Measurements from ENCODE around the gene BCL2.
"Not testable (repeated sequence)": the region's sequence is repeated elsewhere in the genome, so short reads cannot be mapped to it uniquely, and the experiment has no call there.

BCL2 gene

GRCh38 chr18:63319383-63320122, at the start of gene BCL2:
TSS of gene BCL2 (minus strand) at chr18:63319769.
- DNase-seq: peak; percentile 56

- no peak for DNase-seq
These were observed 49.0 kb upstream of the BCL2 start for GRCh38 chr18:63368611-63369010.

DNA sequence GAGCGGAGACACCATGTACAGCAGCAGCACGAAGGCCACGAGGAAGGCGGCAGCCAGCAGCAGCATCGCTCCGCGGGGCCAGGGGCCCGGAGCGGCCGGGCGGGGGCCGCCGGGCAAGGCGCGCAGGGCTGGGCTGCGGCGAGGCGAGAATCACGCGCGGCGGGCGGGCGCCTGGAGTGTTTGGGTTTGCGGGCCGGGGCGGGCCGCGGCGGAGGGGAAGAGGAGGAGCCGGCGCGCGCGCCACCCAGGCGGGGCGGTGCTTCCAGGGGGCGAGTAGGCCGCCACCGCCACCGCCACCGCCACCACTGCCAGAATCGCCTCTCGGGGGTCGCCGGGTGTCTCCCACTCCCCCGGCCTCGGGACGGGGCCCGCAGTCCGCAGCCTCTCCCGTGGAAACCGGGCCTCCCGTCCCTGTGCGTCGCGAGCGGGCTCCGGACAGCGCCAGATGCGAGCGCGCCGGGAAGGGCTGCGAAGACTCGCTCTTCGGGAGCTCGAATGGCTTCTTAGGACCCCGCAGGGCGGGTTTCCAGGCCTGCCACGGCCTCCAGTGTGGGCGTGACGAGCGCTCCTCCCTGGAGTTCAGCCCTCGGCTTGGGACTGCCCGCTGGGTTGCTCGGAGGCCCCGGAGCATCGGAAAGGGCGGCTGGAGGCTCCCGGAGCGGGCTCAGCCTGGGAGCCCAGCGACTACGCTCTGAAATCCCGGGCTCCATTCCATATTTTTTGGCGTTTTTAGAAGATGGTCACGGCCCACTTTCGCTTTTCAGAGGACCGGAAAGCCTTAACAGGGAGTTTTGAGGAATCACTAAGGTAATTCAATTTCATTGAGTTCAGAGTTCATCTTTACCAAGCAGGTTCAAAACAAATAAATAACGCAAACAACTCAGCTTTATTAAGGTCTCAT, 47.7 kb upstream of the BCL2 start, which contains the start of gene KDSR:
KDSR (minus strand) TSS at position 154 of the 901 bp plus-strand sequence; CDS start at position 66, 88 bp downstream.
- DNase-seq: peak; percentile 97

DNA sequence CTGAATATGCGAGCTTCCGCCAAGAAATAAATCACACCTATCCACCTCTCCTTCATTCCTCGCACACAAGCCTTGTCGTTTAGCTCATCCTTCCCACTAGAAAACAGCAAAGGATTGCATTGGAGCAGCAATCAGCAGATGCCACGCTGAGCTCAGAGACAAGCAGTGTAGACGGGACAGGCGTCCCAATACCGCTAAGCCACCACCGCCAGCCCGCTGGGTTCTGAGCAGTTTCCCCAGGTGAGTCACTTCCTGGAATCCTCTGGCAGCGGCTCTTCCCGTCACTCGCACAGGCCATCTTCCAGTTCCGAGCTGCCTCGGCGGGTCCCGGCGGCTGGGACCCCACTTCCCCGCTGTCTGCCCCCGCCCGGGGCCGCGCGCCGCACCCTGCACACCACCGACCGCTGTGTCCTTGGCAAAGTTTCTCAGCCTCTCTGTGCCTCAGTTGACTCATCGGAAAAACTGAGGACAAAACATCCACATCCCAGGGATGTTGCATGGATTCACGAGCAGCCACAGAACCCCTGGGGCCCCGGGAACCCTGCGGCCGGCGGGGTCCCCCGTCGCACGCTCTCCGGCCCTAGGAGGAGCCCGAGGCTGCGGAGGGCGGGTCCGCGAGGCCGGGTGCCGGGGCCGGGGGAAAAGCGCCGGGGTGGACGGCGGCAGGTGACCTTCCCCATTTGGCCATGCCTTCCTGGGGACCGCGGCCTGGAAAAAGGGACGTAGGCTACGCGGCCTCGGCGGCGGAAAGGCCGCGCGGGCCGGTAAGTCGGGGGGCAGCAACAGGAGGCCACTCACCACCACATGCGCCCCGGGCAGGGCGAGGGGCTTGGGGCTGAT, 46.9 kb upstream of the BCL2 start:
- DNase-seq: no peak

GRCh38 chr18:63365876-63366212, 46.3 kb upstream of the BCL2 start:
- DNase-seq: no peak

DNA sequence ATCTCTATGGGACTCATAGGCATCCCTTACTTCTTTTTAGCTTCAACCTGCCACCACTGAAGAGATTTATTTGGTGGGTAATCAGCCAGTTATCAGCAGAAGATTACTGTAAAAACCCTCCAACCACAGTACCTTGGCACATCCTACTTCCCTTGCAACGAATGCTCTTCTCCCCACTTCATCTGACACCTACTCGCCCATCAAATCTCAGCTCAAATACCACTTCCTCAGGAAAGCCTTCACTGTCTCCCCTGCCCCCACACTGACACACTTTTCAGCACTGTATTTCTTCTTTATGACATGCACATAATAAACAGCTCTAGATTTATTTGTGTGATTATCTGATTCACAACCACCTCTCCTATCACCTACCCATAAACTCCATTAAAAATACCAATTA, 44.4 kb upstream of the BCL2 start:
- DNase-seq: no peak

DNA sequence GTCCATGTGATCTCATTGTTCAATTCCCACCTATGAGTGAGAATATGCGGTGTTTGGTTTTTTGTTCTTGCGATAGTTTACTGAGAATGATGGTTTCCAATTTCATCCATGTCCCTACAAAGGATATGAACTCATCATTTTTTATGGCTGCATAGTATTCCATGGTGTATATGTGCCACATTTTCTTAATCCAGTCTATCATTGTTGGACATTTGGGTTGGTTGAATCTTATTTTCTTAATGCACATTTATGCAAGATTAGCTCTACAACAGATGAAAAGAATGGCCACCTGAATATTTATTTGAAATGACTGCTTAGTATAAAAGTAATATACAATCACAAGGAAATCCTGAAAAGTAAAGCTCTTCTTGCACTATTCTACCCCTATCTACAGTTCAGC, 43.9 kb upstream of the BCL2 start:
- DNase-seq: not testable (repeated sequence)

GRCh38 chr18:63356272-63356896, 36.8 kb upstream of the BCL2 start:
- DNase-seq: no peak

- DNase-seq: no peak
These were observed 30.7 kb upstream of the BCL2 start for GRCh38 chr18:63350230-63350629.

DNA sequence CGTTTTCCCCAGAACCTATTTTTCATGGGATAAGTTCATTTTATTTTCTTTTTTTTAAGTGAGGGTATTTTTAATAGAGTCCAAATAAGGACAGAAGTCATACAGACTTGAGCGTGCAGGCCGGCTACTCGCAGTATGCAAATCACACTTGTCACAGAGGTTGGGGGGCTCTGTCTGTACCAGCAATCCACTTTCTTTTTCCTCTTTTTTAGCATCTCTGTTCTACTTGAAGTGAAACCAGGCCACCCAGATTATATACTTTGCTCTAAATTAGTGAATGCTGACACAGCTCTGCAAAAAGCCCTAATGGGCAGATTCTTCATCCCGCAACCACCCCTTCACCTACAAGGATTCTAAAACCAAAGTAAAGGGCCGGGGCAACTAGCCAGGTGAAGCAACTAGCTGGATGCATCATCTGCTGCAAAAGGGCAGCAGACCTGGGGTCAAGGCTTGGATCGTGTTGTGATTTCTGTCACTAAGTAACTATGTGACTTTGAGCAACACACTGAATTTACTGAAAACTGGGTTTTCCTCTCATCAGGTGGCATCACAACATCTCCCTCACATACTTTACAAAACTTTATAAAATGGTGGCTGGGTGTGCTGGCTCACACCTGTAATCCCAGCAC, 29.1 kb upstream of the BCL2 start:
- DNase-seq: no peak

- DNase-seq: no peak
These were observed 27.1 kb upstream of the BCL2 start for GRCh38 chr18:63346480-63347183.

GRCh38 chr18:63346031-63346430, 26.5 kb upstream of the BCL2 start:
- DNase-seq: no peak

- DNase-seq: no peak
These were observed 25.3 kb upstream of the BCL2 start for GRCh38 chr18:63344918-63345317.

DNA sequence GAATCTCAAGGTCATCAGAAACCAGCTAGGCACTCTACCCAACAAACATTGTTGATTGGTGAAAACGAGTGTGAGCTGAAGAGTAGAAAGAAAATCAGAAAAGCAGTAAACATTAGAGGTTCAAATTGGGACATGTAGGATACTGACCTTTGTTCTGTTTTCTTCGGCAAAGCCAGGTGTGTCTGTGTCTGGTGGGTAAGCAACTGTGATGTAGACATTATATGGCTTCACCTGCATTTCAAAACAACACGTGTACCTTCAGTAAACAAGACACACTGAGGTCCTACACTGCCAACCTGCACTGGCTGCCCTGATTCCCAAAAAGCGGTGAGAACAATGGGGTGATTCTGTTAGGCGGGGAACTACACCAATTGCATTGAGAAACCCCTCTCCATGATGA, 24.7 kb upstream of the BCL2 start:
- peak; percentile 56 for DNase-seq

DNA sequence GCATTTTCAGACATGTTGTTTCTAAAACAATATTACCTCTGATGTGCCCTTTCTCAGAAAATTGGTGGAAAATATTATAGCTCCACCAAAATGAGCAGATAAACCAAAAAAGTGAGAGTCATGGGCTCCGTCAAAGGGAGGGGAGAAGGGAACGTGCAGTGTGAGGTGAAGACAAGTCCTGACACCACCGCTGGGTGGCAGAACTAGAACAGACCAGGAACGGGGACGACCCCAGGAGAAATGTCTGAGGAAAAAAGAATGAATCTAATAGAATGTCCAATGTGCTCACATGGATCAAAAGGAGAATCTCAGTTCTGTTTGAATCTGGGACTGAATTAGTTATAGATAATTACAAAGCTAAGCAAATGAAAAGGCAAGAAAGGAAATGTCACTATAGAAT, 22.6 kb upstream of the BCL2 start:
- DNase-seq: no peak

GRCh38 chr18:63339920-63340484, 20.4 kb upstream of the BCL2 start:
- no peak for DNase-seq

DNA sequence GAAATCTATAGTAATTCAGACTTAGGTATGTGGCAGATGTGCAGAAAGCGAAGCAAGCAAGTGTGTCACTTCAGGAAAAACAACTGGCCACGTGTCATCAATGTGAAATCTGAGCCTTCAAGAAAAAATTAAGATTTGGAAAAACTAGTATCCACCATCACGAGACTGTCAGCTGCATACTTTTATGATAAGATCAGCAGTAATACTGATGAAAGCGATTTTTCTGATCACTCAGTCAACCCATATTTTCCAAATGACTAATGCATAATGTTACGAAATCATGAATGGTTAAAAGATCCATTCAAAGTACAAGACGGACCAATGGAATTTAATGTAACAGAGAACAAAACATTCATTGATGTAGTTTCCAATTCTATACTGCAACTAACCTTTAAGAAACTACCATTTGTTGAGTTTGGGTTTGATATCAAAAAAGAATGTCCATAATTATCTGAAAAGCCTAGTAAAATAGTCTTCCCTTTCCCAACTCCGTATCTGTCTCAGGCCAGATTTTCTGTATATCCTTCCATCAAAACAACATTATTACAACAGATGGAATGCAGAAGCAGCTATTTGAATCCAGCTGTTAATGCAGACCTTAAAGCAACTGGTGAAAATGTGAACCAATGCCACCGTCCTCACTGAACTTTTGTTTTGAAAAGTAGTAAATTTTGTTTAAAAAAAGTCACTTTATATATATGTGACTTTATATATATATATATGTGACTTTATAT, 17.0 kb upstream of the BCL2 start:
- no peak for DNase-seq

- DNase-seq: no peak
These were observed 11.5 kb upstream of the BCL2 start for GRCh38 chr18:63331105-63331504.

- DNase-seq: no peak
These were observed 10.0 kb upstream of the BCL2 start for GRCh38 chr18:63329431-63330145.

DNA sequence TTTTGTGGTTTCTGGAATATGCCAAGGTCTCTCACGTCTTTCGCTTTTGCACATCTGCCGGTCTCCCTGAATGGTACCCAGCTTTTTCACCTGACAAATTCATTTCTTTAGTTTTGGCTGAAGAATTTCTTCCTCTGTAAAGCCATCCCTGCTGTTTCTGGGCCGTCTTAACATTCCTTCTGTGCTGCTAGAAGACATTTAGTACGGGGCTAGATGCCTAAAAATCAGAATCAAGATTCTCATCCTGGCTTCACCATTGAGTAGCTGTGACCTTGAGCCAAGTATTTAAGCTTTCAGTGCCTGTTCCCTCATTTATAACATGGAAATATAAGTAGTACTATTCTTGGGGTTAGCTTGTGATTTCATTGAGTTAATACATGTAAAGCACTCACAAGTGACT, 6.4 kb upstream of the BCL2 start:
- no peak for DNase-seq

All from NCI-H774 (cell line).